HG02642 (cell line): Measurements from ENCODE around the gene RPSA.
A peak's percentile ranks its signal among the peaks of the same experiment; 100 is the strongest.
"Not testable (repeated sequence)": the region's sequence is repeated elsewhere in the genome, so short reads cannot be mapped to it uniquely, and the experiment has no call there.

Experiments
- ATAC-seq: cut with Tn5 transposase; IDR thresholded peaks from one replicate; pipeline ENCODE4 v1.9.1; 2021; ENCODE audit warnings: mild to moderate bottlenecking; ENCODE audit not compliant: unreplicated experiment, poor library complexity

Gene RPSA

DNA sequence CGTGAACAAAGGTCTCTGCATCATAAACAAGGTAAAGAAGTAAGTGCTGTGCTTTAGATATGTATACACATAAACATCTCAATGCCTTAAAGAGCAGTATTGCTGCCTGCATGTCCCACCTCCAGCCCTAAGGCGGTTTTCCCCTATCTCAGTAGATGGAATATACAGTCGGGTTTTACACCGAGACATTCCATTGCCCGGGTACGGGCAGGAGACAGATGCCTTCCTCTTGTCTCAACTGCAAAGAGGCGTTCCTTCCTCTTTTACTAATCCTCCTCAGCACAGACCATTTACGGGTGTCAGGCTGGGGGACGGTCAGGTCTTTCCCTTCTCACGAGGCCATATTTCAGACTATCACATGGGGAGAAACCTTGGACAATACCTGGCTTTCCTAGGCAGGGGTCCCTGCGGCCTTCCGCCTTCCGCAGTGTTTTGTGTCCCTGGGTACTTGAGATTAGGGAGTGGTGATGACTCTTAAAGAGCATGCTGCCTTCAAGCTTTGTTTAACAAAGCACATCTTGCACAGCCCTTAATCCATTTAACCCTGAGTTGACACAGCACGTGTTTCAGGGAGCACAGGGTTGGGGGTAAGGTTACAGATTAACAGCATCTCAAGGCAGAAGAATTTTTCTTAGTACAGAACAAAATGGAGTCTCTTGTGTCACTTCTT is 12.2 kb downstream of the RPSA start:
- not testable (repeated sequence) for ATAC-seq

DNA sequence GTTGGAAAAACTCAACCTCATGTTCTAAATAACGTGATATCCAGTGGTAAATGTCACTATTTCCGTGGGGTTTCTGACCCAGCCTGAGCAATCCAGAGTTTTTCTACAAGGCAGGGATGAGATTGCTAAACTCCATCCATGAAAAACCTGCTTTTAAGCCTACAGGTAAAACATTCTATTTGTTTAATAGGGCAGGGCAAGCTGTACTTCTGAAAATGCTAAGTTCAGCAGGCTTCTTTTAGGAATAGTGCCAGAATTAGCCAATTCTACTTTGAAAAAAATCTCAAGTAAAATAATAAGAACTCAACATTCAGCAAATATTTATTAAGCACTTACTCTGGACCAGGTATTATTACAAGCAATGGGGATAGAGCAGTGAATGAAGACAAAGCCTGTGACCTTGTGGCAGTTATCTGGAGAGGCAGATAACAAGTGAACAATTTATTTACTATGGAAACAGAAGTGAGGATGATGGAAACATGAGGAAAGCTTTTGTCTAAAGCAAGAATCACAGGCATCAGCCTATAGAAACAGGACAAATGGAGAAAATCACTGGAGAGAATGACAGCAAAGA is 13.3 kb downstream of the RPSA start:
- no peak for ATAC-seq

DNA sequence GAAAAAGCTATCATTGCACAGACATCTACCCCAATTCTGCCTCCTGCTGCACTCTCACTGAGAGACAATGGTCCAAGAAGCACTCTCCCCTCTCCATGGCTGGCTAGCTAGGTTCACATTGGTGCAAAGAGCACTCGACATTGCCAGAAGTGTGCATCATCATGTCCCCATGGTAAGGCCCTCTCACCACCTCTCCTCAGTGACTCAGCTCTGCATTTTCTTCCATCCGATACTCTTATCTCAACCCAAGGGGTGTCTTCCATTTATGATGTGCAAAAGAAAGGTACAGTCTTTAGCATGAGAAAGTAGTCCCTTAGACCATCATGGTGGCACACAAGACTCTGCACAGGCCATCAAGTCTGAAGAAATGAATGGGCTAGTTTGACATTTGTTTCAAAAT is 14.0 kb downstream of the RPSA start:
- ATAC-seq, result no peak

DNA sequence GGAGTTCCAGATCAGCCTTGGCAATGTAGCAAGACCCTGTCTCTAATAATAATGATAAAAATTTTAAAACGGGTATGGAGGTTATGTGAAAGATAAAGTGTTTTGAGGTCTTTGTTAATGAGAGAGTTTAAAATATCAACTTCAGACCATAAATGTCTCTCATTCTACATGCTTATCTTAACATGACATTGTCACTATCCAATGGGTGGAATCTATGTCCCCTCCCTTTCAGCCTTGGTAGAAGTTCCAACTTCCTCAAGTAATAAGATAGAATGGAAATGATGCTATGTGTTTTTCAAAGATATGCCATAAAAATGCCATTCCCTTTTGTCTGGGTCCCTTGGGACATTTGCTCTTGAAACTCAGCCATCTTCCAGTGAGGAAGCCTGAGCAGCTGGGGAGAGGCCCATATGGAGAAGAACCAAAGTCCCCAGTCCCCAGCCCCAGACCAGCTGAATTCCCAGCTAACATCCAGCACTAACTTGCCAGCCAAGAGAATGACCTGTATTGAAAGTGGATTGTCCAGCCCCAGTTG is 17.0 kb downstream of the RPSA start:
- no peak for ATAC-seq

DNA sequence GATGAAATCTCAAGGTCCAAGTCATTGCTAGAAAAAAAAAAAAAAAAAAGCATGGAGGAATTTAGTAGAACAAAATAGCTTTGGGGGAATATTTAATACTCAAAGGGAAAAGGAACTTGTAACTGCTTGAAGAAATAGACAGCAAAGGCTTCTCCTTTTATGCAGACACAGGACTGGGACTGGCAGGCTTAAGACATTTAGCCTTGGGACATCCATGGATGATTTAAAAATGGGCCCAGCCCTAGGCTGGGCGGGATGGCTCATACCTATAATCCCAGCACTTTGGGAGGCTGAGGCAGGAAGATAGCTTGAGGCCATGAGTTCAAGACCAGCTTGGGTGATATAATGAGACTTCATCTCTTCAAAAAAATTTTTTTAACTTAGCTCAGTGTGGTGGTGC is 19.8 kb downstream of the RPSA start:
- no peak for ATAC-seq

DNA sequence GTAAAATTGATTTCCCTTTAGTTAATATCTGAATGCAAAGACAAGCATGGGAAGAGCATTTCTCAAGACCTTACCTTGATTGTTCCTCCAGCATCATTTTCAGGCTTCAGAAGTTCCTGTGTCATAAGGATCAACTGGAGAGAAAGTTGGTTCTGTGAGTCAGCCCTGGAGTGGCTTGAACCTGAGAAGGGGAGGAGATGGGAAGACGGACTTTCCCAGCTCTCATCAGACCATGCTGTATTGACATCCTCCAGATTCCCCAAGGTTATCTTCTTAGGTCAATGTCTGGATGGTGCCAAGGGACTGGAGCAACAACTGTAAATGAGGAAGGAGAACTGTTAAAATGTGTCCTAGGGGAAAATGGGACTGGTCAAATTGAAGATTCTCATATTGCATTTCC is 21.0 kb downstream of the RPSA start:
- ATAC-seq, result no peak

- no peak for ATAC-seq
Measured at GRCh38 chr3:39428745-39429201, 22.3 kb downstream of the RPSA start.

DNA sequence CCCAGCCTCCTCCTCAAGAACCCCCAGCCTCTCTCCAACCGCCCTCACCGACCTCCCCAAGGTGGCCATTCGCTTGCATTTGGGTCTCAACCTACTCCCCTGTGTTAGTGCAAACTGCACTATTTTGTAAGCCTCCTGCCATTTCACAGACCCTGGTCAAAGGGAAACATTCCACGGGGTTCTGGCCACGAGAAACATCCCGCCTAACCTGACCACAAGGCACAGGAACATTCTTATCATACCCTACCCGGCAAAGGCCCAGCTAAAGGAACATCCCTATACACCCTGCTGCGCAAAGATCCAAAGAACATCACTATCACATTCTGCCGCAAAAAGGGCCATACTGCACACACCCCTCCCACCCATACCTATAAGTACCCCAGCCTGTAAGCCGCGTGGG is 22.9 kb downstream of the RPSA start:
- ATAC-seq, result no peak

DNA sequence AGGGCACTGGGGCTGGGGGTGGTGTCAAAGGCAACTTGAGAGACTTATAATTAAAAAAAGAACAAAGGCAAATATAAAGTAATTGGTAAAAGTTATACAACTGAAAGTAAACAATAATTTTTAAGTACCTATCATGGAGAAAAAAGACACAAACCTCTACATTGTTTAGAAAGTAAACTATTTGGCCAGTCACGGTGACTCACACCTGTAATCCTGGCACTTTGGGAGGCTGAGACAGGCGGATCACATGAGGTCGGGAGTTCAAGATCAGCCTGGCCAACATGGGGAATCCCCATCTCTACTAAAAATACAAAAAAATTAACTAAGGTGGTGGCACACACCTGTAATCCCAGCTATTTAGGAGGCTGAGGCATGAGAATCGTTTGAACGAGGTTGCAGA is 25.8 kb downstream of the RPSA start:
- ATAC-seq, result no peak

DNA sequence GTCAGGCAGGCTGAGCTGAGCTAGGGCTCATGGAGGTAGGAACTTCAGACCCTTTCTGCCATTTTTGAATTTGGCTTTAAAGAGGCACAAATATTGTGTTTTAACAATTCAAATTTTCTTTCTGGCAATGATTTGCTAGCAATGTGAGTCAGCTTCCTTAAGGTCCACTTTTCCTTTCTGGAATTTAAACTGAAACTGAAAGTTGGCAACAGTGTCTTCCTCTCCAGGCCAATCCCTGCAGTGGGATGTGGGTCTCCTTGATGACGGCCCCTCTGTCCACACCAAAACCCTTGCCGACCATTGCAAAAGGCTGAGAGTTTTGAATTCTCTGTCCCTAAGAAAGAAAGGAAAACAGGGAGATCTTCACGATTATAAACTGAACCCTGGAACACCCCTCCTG is 27.1 kb downstream of the RPSA start:
- no peak for ATAC-seq

DNA sequence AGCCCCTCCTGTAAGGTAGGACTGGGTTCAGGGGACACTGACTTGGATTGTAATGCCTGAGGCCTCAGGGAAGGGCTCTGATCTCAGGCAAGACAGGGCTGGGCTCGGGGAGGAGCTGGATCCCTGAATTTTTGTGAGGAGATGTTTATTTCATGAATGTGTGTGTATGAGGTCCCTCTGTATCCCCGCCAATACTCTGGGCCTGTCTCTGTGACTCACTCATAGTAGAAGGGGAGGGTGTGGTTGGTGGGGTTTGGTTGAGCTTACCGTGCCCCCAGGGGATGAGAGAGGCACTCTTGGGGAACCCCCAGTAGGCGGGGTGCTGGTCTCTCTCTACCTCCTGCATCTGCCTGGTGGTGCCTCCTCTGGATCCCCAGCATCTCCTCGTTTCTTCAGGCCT is 28.1 kb downstream of the RPSA start:
- ATAC-seq, result peak; percentile 72

GRCh38 chr3:39435006-39435748 is 28.7 kb downstream of the RPSA start:
- no peak for ATAC-seq

DNA sequence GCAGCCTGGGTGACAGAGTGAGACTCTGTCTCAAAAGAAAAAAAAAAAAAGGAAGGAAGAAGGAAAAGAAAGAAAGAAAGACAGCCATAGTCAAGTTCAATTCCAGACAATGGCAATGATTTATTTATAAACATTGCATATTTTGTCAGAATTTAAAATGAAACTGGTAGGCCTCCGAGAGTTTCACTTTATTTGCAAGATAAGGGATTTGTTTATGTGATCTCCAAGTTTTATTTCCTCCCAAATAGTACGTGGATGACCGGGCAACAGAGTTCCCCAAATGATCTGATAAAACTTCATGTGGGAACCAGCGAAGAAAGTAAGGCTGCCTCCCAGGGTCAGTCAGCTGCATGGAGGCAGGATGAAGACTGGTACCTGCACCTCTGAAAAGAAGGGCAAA is 32.4 kb downstream of the RPSA start:
- no peak for ATAC-seq

- no peak for ATAC-seq
Measured at GRCh38 chr3:39440316-39440715, 33.8 kb downstream of the RPSA start.

GRCh38 chr3:39443530-39443929 is 37.0 kb downstream of the RPSA start:
- ATAC-seq, result no peak

- no peak for ATAC-seq
Measured at GRCh38 chr3:39445927-39446326, 39.4 kb downstream of the RPSA start.

DNA sequence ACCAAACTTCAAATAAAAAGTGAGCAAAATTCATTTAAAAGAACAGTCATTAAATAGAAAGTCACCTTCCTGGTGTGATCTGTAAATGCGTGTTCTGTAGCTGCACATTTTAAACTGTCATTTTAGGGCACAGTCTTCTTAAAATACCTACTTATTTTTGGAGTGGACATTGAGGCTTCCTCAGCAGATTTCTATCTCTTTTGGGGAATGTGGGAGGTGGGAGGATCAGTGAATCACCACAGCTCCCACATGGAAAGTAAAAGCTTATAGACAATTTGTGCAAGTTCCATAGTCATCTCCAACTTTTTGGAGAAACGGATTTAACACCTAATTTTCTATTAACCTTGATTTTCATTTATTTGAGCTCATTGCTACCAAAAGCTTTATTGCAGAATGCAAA is 39.9 kb downstream of the RPSA start:
- no peak for ATAC-seq

- peak; percentile 87 for ATAC-seq
Measured at GRCh38 chr3:39447637-39448483, 41.3 kb downstream of the RPSA start.

GRCh38 chr3:39448506-39449233 is 42.1 kb downstream of the RPSA start:
- ATAC-seq, result no peak

DNA sequence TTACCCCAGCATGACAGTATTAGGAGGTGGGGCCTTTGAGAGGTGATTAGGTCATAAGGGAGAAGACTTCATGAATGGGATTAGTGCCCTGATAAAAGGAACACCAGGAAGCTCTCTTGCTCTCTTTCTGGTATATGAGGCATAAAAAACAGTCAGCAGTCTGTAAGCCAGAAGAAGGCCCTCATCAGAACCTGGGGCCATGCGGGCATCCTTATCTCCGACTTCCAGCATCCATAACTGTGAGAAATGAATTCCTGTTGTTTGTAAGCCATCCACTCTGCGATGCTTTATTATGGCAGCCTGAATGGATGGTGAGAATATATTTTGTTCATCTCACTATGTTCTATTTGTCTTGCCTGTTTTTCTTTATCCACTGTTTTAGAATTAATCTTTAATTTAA is 43.3 kb downstream of the RPSA start:
- ATAC-seq, result no peak
